ENCODE measurements around the gene CREG1.
"Not testable (repeated sequence)": the region's sequence is repeated elsewhere in the genome, so short reads cannot be mapped to it uniquely, and the experiment has no call there.

The CREG1 gene

DNA sequence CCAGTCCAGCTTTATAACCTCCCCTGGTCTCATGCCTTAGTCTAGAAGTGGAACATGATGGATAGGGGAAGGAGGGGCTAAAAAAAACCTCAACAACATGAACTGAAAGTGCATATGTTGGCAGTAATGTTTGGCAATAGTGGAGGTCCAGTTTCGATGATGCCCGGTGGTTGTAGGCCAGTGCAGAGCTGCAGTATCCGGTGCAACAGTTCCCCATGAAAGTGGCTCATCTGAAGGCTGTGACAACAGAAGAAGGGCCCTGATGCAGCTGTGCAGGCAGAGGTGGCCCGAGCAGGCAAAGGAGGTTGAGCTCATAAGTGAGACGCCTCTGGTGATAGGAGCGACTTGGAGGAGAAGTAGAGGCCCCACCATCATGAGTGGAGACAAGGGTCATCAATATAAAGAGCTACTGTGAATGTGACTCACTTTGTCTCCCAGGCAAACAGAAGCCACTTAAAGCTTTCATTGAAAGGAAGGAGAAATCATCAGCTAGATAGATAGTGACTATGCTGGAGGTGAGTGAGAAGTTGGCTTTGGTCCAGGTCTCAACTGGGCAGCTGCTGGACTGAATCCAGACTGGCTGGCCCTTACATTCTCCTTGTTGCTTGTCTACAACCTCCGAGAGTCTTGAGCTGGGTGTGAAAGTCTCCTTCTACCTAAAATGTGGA lies 10.2 kb upstream of the CREG1 start:
- peak; percentile 15 for DNase-seq

DNA sequence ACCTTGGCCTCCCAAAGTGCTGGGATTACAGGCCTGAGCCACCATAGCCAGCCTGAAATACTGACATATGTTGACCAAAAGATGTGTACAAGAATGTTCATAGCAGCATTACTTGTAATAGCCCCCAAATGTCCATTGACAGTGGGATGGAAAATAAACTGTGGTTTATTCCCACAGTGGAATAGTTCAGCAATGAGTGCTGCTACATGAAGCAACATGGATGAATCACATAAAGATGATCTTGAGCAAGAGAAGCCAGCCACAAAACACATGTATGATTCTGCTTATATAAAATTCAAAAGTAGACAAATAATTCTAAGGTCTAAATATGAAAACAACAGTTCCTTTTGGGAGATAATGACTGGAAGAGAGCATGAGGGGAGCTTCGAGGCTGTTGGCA lies 9.1 kb upstream of the CREG1 start:
- no peak for DNase-seq

DNA sequence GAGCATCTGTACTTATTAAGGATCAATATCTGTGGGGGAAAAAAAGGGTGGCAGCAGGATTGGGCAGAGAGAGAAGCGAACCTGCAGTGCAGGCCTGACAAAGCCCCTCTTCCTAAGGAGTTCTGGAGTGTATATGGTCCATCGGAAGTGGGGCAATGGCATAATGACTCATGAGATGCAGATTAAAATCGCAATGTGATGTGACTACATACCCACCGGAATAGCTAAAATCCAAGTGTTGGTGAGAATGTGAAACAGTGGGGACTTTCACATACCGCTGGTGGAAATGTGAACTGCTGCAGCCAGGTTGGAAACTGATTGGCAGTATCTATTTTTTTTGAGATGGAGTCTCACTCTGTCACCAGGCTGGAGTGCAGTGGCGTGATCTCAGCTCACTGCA lies 8.2 kb upstream of the CREG1 start:
- no peak for DNase-seq

DNA sequence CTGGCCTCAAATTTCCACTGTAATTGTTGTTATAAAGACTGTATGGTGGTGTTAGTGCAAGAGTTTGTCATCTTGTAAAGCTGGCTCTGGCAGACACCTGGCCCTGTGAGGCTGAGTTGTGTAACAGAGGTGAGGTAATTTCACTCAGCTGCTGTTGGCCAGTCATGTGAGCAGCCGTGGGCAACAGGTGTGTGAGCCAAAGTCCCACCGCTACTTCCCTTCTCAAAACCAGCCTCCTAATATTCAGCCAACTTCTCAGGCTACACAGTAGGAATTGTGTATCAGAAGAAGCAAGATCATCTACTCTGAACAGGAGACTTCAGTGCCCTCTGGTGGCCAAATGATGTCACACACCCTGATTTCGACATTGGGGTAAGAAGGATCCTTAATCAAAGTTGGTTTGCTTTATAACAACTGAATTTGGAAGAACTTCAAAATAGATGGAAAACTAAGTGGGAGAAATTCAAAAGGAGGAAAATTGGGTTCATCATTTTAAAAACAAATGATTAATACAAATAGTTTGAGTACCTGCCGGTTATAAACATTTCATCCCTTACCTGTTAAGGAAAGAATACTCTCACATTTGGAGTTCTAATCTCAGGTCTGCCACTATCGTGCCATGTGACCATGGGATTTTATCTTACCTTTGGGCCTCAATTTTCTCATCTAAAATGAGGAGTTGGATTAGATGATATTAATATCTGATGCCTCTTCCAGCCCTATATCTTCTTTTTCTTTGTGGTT lies 2.6 kb upstream of the CREG1 start:
- peak; percentile 75 for DNase-seq

DNA sequence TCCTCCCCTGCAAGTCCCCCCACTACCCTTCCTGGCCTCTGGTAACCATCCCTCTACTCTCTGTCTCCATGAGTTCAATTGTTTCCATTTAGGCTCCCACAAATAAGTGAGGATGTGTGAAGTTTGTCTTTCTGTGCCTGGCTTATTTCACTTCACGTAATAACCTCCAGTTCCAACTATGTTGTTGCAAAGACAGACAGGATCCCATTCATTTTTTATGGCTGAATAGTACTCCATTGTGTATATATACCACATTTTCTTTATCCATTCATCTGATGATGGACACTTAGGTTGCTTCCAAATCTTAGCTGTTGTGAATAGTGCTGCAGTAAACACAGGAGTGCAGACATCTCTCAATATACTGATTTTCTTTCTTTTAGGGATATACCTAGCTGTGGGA lies 1.5 kb upstream of the CREG1 start:
- not testable (repeated sequence) for DNase-seq

DNA sequence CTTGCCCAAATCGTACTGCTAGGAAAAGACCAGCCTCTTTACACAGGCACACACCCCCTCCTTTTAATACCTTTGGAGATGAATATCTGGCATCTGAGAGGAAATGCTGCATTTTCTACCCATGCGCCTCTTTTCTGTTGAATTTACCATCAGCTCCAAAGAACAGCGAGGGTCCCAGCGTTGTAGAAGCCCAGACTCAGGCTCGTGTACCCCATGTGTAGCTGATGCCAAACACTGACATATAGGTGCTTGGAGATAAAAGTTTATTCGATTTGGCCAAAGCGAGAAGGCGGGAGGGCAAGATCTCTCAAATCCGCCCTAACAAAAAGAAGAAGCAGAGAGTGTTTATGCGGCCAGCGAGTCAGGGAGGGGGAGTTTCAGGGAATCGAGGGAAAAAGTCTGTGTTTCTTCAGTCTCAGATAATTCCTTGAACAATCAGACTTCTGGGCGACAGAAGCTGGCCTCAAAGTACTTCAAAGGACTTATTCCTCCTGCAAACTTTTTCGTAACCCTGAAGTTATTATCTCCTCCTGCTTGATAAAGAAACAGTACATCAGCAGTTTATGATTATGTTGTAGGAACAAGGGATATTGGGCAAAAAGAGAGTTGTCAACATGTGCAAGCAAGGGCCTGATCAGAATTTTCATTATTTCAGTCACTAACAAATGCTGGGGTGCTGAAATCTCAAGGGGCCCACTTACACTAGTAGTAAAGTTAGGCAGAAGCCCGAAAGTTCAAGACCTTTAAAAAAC lies 642 bp upstream of the CREG1 start:
- no peak for DNase-seq

DNA sequence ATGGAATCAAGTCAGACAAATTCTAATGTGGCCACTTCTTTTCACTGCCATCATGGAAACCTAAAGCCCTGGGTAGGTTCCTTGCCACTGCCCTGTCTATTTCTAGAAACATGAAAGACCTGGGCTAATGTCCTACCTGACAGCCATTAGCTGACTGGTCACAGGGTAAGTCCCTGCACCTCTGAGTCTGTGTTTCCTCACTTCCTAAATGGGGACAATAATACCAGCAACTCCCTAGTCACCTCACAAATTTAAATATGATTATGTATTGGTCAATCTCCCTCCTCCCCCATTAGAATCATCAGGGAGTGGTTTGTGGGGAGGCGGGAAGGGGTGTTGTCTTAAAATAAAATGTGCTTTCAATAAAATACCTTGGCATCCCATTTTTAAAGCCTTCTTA lies 2.2 kb downstream of the CREG1 start:
- DNase-seq, result no peak

DNA sequence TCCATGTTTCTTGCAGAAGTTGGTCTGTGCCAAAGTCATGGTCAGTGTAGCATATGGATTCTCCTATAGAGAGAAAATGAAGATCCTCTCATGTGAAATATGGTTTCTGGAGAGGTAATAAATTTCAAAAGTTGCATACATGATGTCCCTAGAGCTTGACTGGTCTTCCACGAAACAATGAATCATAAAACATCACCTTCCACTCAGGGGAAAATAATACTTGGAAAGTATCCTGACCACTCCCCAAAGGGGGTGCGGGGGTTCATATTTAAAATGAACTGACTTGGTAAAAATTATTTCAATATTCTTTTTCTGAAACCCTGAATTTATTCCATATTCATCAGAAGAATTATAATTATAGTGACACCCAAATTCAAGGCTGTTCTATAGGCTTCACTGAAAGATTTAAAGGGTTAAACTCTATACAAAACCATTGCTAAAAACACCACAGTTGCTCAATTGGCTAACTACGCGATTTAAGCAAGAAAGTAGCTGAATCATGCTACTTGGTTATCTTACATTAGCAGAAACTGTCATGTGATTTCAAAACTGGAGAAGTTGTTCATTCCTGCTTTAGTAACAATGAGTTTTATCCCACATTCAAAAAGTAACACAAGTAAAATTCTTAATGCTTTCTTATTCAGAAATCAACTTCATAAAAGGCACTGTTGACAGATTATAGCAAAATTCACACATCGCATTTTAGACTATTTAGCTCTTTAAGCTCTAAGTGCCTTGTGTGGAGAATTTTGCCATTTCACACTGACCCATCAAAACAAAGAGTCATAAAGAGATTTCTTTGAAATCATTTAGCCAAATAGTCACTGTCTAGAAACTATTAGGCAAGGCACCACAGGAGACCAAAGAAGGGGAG lies 5.3 kb downstream of the CREG1 start:
- no peak for DNase-seq

DNA sequence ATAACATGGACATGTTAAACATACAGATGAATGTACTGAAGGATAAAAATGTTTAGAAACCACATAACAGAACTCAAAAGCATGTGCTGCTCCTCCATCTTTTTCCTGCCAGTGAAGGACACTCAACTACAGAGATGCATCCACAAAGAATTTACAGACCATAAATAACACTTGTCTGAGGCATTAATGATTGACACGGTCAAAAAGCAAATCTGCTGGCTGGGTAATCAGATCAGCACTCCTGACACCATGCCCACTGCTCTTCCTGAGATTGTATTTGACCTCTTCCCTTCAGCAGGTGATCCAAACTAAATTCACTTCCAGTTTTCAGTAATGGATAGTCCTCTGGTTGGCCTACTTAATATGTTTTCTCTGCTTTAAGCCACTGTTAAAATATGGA lies 6.6 kb downstream of the CREG1 start:
- no peak for DNase-seq

DNA sequence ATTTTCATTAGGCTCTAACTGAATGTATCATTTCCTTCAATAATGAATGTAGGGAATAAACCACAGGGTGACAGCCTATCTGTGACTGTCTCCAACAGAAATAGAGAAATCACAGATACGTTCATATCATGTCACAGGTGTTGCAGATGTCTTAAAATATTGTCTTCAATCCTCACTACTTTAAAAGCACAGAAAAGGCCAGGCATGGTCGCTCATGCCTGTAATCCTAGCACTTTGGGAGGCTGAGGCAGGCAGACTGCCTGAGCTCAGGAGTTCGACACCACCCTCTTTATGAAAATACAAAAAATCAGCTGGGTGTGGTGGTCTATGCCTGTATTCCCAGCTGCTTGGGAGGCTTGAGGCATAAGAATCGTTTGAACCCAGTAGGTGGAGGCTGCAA lies 8.2 kb downstream of the CREG1 start:
- DNase-seq, result no peak

DNA sequence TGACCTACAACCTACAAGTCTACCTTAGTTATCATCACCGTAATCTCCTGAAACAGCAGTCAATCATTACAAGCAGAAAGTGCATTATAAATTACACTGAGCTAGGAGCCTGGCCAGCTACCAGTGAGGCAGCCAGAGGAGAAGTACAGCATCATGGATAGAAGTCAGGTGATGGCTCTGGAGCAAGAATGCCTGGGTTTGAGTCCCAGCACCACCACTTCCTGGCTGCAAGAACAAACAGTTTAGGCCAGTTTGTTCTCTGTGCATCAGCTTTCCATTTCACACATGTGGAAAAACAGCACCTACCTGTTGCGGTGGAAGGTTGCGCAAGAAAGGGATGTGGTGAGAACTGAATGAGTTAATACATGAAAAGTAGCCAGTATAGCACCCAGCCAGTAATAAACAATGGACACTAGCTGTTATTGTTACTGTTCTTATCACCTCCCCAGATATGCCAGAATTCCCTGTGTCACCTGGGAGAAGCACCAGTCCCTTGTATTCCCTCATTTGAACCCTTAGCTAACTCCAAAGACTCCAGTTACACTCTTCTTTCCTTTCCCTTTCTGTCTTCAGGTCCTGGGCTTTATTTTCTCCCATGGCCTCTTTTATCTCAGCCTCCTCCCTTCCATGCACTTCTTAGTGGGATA lies 9.0 kb downstream of the CREG1 start:
- DNase-seq, result no peak

DNA sequence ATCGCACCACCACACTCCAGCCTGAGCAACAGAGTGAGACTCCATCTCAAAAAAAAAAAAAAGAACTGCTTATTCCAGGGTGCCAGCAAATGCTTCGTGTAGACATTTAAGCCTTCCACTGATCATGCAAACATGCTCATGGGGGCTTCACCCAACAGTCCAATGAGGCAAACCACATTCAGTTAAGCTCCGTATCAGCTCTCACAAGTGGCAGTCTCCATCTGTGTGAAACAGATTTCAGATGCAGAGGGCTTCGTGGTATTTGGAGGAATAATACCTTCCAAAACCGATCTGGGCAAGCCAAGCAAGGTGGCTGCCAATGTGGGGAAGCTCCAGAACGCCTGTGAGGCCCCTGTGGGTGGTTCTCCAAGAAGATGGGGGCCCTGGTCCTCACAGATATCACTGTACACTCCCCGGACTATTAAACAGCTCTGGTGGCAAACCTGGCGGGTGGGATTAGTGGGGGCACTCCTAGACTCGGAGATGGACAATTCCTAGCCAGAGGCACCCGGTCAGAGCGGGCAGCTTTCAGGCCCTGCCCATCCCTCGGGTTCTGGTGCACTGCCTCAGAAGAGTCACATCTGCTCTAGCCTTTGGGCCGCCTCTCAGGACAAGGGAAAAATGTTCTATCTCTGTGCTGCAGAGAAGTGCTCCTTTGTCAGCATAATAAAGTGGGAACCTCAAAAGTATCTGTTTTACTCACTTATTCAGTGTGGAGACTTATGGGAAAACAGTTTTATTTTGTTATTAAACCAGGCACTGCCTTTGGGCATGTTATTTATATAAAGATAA lies 10.2 kb downstream of the CREG1 start:
- DNase-seq, result no peak

DNA sequence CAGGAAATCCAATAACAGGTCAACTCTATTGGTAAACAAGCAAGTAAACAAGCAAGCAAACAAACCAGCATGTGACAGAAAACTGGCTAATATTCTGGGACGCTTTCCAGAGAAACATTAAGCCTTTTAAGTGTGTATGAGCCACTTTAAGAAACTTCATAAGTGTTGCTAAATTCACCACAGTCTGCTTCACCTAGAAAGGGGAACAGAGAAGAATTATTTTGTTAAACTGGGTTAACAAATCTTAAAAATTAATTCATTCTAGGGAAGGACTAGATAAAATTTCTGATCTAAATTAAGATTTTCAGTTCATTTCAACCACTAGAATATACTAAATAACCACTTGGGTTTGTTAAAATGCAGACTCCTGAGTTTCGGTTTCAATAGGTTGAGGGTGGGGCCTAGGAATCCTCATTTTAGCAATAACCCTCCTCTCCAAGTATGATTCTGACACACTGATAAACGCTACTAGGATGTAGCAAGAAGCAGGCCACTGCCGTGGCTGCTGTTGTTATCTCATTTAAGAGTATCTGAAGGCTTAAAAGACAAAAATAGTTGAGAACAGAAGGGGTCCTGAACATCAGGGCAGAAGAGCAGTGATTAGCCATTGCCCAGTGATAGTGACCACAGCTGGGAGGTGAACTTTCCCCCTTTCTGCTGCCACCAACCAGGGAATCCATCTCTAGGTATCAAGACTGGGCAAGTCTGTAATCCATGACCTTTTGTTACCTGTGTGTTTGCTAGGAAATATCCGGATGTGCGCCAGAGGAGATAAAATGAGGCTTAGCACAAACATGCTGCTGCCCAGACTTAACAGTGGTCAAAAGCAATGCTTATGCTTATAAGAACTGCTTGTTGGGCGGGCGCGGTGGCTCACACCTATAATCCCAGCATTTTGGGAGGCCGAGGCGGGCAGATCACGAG lies 11.2 kb downstream of the CREG1 start:
- DNase-seq, result peak; percentile 51

DNA sequence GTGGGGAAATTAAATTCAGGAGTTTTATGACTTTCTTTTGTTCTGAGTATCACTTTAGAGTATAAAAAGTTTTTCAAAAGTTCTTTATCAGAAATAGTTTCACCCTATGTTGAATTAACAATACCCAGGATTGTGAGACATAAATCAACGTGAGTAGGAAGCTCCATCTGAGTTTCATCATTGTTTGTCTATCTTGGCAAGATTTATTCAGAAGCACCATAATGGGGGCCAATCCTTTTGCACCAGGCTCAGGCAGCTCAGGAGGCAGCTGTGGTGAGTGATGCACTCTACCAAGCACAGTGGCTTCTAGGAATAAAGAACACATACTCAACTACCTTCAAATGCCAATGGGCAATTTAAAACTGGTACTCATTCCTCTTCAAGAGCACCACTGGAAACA lies 12.0 kb downstream of the CREG1 start:
- no peak for DNase-seq

DNA sequence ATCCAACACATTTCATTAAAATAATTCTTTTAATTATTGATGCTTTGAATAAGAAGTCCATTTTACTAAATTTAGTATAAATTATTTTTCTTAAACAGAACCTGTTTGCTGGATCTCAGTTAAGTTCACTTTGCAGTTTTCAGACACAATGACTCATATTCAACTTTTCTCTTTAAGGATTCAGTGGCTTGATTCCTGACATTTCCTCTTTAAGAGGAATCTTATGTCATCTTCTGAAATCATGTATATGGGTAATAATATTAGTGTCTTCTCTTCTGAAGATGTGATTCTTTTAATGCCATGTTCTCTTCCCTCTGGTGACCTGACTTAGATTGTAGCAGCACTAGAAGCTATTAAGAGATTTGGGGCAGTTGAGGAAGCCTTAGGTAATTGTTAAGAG lies 12.6 kb downstream of the CREG1 start:
- no peak for DNase-seq

DNA sequence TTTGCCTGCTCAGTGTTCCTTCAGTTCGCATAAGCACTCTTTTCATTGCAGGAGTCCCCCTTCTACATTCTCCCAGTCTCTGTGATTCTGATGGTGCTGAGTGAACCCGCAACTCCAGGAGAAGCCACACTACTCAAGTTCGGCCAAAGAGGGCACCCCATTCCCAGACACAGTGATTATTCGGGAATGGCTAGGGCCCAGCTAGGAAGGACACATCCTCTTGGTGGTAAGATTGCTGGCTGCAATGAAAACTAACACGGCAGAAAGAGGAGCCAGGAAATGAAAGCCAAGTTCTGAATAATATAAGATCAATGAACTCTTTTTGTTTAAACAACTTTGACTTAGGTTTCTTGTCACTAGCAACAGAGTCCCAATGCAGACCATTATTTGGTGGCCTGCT lies 14.9 kb downstream of the CREG1 start:
- DNase-seq, result no peak

DNA sequence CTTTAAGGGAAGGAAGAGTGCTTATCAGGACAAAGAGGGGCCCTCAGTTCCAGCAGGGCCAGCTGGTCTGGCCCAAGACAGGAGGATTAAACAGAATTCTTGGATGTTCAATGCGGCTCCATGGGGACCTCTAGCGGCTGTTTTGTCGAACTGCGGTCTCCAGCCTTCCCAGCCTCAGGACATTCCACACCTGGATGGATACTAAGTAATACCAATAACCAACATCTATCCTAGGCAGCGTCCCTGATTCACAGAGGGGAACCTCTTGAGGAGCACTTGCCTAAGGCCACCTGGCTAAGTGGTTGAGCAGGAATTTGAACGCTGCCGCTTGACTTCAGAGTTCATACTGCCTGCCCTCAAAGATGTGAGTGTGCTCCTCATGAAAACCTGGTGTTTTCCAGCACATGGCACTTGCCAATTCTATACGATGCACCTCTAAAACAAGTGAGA lies 19.7 kb downstream of the CREG1 start:
- peak; percentile 38 for DNase-seq

DNA sequence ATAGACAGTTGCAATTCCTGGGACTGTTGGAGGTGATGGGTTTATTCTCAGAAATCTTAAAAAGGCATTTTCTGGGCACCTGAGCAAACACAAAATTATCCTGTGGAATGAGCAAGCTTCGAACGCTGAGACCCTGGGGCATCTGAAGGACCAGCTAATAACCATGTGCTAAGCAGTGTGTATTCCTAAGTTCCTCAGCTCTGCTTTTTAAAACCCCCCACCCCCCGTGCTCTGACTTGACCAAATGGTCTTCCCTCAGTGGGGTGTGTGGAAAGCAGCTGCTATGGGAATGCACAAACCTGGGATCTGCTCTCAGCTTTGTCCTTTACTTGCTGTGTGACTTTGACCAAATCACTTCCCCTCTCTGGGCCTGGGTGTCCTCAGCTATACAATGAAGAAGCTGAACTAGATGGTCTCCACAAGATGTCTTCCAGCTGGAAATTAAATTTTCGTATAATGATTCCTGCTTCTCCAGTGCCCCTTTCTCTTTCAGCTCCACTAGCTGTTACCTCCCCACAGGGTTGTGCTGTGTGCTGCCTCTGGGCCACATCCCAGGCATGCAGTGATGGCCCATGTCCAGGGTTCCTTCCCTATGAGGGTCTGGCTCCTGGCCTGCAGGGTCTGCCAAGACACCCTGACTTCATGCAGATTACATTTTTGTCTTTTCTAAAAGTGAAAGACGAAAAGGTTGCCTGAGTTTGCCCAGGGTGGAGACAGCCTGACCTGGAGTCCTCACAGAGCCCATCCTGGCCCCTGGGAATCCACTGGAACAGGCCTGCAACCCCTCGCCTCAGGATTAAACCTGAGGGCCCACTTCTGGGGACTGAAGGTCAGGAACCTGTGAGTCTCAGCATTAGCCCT lies 20.4 kb downstream of the CREG1 start:
- no peak for DNase-seq

DNA sequence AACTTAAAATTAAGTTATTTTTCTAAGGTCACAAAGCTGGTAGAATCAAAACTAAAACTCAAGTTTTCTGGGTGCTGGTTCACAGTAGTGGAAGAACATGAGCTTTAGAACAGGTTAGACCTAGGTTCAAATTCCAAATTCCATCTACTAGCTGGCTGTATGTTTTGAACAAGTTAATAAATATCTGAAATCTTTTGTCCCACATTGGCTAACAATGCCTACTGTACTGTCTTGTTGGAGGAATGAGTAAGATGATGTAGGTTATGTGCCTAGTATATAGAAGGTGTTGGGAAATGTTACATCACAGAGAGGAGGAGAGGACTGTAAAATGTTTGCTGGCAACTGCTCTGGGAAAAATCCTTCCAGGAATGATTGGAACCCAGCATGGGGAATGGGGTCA lies 21.2 kb downstream of the CREG1 start:
- no peak for DNase-seq
